ENCODE measurements around the gene ATG9A.

DNA sequence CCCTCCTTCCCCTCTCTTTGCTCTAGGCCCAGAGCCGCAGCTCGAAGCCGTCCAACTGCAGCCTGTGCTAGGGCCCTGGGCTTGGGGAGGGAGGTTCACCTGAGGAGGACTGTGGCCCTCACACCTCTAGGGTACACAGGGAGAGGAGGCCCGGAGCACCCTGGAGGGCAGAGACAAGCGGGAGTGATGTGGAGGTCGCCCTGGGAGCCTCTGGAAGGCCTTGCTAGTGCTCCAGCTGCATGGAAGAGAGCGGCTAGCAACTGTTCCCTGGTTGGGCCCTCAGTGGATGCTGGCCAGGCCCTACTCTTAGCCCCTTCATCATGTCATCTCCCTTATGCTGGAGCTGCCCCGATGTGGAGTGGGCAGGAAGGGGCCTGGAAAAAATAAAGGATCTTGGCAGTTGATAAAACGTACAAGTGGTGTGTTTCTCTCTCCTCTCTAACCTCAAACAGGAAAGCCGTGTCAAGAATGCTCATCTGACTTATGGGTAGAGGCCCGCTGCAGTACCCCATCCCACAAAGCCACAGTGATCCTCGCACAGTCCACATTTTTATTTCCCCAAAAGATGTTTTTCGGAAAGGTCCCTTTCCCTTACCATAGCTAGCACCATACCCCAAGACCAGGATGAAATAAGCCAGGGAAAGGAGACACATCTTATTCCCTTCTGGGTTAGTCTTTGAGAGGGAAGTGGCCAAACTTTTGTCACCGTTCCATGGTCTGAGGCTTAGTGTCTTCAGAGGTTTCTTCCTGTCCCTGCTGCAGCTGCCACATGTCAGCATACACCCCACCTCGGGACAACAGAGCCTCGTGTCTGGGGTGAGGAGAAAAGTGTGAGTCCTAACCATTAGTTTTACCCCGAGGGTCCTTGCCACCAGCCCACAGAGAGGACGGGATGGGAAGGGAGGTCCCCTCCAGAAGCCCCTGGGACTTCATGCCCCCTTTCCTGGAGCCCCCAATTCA, 19.9 kb downstream of the ATG9A start:
- TF ChIP-seq ZNF253 (CRISPR knock-in tag; conservative IDR thresholded peaks at IDR 0.05) (no peak), HNRNPL (IDR thresholded peaks at IDR 0.05; ENCODE audit: low read depth, low read length) (no peak), ZSCAN32 (CRISPR knock-in tag; IDR thresholded peaks at IDR 0.05) (no peak), GTF2E2 (tag; IDR thresholded peaks at IDR 0.05) (no peak), RB1 (IDR thresholded peaks at IDR 0.05; ENCODE audit: low read depth) (no peak), FOXA3 (CRISPR knock-in tag; conservative IDR thresholded peaks at IDR 0.05 in 1 of 2, IDR thresholded peaks at IDR 0.05 in 1 of 2) (no peak)
- TF ChIP-seq, protein P1, sequence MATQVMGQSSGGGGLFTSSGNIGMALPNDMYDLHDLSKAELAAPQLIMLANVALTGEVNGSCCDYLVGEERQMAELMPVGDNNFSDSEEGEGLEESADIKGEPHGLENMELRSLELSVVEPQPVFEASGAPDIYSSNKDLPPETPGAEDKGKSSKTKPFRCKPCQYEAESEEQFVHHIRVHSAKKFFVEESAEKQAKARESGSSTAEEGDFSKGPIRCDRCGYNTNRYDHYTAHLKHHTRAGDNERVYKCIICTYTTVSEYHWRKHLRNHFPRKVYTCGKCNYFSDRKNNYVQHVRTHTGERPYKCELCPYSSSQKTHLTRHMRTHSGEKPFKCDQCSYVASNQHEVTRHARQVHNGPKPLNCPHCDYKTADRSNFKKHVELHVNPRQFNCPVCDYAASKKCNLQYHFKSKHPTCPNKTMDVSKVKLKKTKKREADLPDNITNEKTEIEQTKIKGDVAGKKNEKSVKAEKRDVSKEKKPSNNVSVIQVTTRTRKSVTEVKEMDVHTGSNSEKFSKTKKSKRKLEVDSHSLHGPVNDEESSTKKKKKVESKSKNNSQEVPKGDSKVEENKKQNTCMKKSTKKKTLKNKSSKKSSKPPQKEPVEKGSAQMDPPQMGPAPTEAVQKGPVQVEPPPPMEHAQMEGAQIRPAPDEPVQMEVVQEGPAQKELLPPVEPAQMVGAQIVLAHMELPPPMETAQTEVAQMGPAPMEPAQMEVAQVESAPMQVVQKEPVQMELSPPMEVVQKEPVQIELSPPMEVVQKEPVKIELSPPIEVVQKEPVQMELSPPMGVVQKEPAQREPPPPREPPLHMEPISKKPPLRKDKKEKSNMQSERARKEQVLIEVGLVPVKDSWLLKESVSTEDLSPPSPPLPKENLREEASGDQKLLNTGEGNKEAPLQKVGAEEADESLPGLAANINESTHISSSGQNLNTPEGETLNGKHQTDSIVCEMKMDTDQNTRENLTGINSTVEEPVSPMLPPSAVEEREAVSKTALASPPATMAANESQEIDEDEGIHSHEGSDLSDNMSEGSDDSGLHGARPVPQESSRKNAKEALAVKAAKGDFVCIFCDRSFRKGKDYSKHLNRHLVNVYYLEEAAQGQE (IDR thresholded peaks at IDR 0.05; ENCODE audit: borderline replicate concordance): no peak
- TF ChIP-seq, protein P1 (CRISPR knock-in tag; IDR thresholded peaks at IDR 0.05; ENCODE audit: low read depth): no peak
- TF ChIP-seq, protein P2, sequence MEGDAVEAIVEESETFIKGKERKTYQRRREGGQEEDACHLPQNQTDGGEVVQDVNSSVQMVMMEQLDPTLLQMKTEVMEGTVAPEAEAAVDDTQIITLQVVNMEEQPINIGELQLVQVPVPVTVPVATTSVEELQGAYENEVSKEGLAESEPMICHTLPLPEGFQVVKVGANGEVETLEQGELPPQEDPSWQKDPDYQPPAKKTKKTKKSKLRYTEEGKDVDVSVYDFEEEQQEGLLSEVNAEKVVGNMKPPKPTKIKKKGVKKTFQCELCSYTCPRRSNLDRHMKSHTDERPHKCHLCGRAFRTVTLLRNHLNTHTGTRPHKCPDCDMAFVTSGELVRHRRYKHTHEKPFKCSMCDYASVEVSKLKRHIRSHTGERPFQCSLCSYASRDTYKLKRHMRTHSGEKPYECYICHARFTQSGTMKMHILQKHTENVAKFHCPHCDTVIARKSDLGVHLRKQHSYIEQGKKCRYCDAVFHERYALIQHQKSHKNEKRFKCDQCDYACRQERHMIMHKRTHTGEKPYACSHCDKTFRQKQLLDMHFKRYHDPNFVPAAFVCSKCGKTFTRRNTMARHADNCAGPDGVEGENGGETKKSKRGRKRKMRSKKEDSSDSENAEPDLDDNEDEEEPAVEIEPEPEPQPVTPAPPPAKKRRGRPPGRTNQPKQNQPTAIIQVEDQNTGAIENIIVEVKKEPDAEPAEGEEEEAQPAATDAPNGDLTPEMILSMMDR (IDR thresholded peaks at IDR 0.05 in 2 of 3, conservative IDR thresholded peaks at IDR 0.05 in 1 of 3; ENCODE audit: insufficient read depth in 2 of 3, low read depth in 1 of 3, low read length in 3 of 3): no peak
